Vagina (tissue), 2 donors: ENCODE measurements around the gene ACP7. TPM values are rescaled to one million over a fixed set of nuclear protein-coding genes. Genes with fewer than 3 reads are reported as not detected.
"Not testable (repeated sequence)": the region's sequence is repeated elsewhere in the genome, so short reads cannot be mapped to it uniquely, and the experiment has no call there.

Experiments used
- DNase-seq, 2 donors: peaks; one replicate each; pipeline ENCODE4 v3.0.0-alpha.2; 2017; ENCODE audit errors: extremely low spot score in 2 of 2
- H3K27ac ChIP-seq: fragments of 200-600 bp; sonication (generic); one replicate; pipeline ENCODE4 v1.5.1; 2019
- H3K27me3 ChIP-seq: fragments of 200-600 bp; sonication (generic); one replicate; pipeline ENCODE4 v1.5.1; 2019
- H3K36me3 ChIP-seq, 2 donors: fragments of 200-600 bp; sonication (generic); one replicate each; pipeline ENCODE4 v1.5.1; 2017 to 2019
- H3K4me1 ChIP-seq: fragments of 200-600 bp; sonication (generic); one replicate; pipeline ENCODE4 v1.5.1; 2019
- H3K4me3 ChIP-seq, 2 donors: fragments of 200-600 bp; sonication (generic); 1 replicate in 1 of 2; 2 replicates in 1 of 2; pipeline ENCODE4 v1.5.1; 2016 to 2019
- H3K9me3 ChIP-seq: fragments of 200-600 bp; sonication (generic); one replicate; pipeline ENCODE4 v1.5.1; 2019
- CTCF ChIP-seq, 3 experiments: fragments of 450-650 bp in 2 of 3; fragments of 200-600 bp in 1 of 3; sonication (generic) in 1 of 3; IDR thresholded peaks; one replicate each; pipeline ENCODE4 v1.5.1; 2017 to 2019; ENCODE audit warnings: antibody characterized with exemption in 3 of 3, mild to moderate bottlenecking in 2 of 3, moderate library complexity in 2 of 3
- POLR2A ChIP-seq, 2 donors: fragments of 450-650 bp; IDR thresholded peaks; one replicate each; pipeline ENCODE4 v1.6.1; 2017; ENCODE audit warnings: antibody characterized with exemption in 2 of 2, mild to moderate bottlenecking in 2 of 2, moderate library complexity in 2 of 2
- POLR2AphosphoS5 ChIP-seq, 2 donors: sonication (generic); formaldehyde crosslinking; IDR thresholded peaks; one replicate each; pipeline ENCODE4 v1.9.0; 2017; ENCODE audit warnings: antibody characterized with exemption in 2 of 2, mild to moderate bottlenecking in 2 of 2, low read depth in 1 of 2; ENCODE audit not compliant: insufficient read depth in 1 of 2
- intact Hi-C: fragments of 100-400 bp; cut with DNase I; formaldehyde crosslinking; loops from one replicate; pipeline ENCODE4 v1.15.1; 2023
- total RNA-seq: library from RNA; depleted of rRNA; stranded (reverse); fragments of >200 nt; gene quantifications from one replicate; pipeline ENCODE4 v1.2.3, GENCODE V29; 2016

ACP7 gene
- total RNA-seq, 1 donor from 2014 or later, result not detected

- Histone ChIP-seq H3K27me3 (peaks cover 6% of the 10 kb centered on the region), H3K9me3 (no peaks in the 10 kb centered on the region), H3K4me1 (peaks cover 14% of the 10 kb centered on the region), H3K4me3 (no peak overlapping the region), H3K36me3 (no peaks in the 10 kb centered on the region), H3K27ac (no peak overlapping the region)
- intact Hi-C loops, result no loop called here
- DNase-seq, result no peak
- no peak for TF ChIP-seq CTCF (IDR thresholded peaks at IDR 0.05)
These were observed 3.9 kb downstream of the ACP7 start for GRCh38 chr19:39087907-39088686.

GRCh38 chr19:39090016-39090415 lies 5.8 kb downstream of the ACP7 start:
- H3K27me3 ChIP-seq, H3K9me3 ChIP-seq, H3K4me3 ChIP-seq, H3K36me3 ChIP-seq, intact Hi-C loops, H3K27ac ChIP-seq, DNase-seq, H3K4me1 ChIP-seq: not testable (repeated sequence)

- H3K4me1 ChIP-seq, result no peaks in the 10 kb centered on the region
- TF ChIP-seq POLR2AphosphoS5 (IDR thresholded peaks at IDR 0.05; ENCODE audit: insufficient read depth in 1 of 2, low read depth in 1 of 2) (no peak), CTCF (IDR thresholded peaks at IDR 0.05) (no peak), POLR2A (IDR thresholded peaks at IDR 0.05) (no peak)
- DNase-seq, result no peak
- H3K36me3 ChIP-seq, result no peaks in the 10 kb centered on the region
- H3K27ac ChIP-seq, result no peak overlapping the region
- intact Hi-C loops, result no loop called here
- no peaks in the 10 kb centered on the region for H3K27me3 ChIP-seq
- H3K4me3 ChIP-seq, result no peak overlapping the region
- no peaks in the 10 kb centered on the region for H3K9me3 ChIP-seq
These were observed 6.7 kb downstream of the ACP7 start for GRCh38 chr19:39090881-39091280.

GRCh38 chr19:39095799-39096540 lies 11.8 kb downstream of the ACP7 start:
- H3K9me3 ChIP-seq, H3K27me3 ChIP-seq, intact Hi-C loops, DNase-seq, H3K36me3 ChIP-seq, H3K4me1 ChIP-seq, H3K4me3 ChIP-seq, H3K27ac ChIP-seq: not testable (repeated sequence)

- Histone ChIP-seq H3K36me3 (no peaks in the 10 kb centered on the region), H3K27ac (no peak overlapping the region), H3K27me3 (peaks cover 2% of the 10 kb centered on the region), H3K9me3 (no peaks in the 10 kb centered on the region), H3K4me3 (no peak overlapping the region), H3K4me1 (no peaks in the 10 kb centered on the region)
- no peak for DNase-seq
- TF ChIP-seq POLR2AphosphoS5 (IDR thresholded peaks at IDR 0.05; ENCODE audit: insufficient read depth in 1 of 2, low read depth in 1 of 2) (no peak), POLR2A (IDR thresholded peaks at IDR 0.05) (no peak), CTCF (IDR thresholded peaks at IDR 0.05) (no peak)
- intact Hi-C loops, result no loop called here
These were observed 13.1 kb downstream of the ACP7 start for GRCh38 chr19:39097299-39097698.

- no peak for DNase-seq
- H3K27me3 ChIP-seq, result peaks cover 2% of the 10 kb centered on the region
- H3K27ac ChIP-seq, result no peak overlapping the region
- H3K4me1 ChIP-seq, result no peaks in the 10 kb centered on the region
- H3K4me3 ChIP-seq, result no peak overlapping the region
- H3K36me3 ChIP-seq, result no peaks in the 10 kb centered on the region
- intact Hi-C loops, result no loop called here
- no peaks in the 10 kb centered on the region for H3K9me3 ChIP-seq
- TF ChIP-seq POLR2AphosphoS5 (IDR thresholded peaks at IDR 0.05; ENCODE audit: insufficient read depth in 1 of 2, low read depth in 1 of 2), result no peak
- TF ChIP-seq POLR2A (IDR thresholded peaks at IDR 0.05), result no peak
- TF ChIP-seq CTCF (IDR thresholded peaks at IDR 0.05), result no peak
These were observed 13.6 kb downstream of the ACP7 start for GRCh38 chr19:39097721-39098120.
